ENCODE measurements around the gene SKIC8.

DNA sequence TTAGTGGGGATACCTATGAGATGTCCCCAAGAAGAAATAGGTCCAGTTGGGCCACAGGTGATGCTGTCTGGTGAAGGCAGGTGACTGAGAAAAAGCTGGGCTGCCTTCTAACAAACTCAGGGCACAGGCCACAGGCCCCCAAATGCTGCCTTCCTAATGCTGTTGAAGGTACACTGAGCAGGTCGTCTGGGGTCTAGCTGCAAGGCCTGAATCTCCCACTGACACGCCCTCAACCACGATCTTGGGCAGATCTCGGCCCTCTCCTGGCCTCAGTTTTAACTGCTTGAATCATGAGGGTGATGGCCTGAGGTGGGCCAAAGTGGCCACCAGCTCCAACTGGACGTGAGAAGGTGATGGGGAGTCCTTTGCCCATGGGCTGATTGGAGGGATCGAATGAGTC, 62.9 kb downstream of the SKIC8 start:
- TF ChIP-seq EZH2phosphoT487 (IDR thresholded peaks at IDR 0.05; ENCODE audit: insufficient read depth, low read depth), result no peak
- no peak for TF ChIP-seq EZH2 (IDR thresholded peaks at IDR 0.05; ENCODE audit: insufficient read depth, poor library complexity, severe bottlenecking)

Measured in GM23248 (cell line).